Measurements from ENCODE around the gene HS1BP3. TPM values are rescaled to one million over a fixed set of nuclear protein-coding genes. Genes with fewer than 3 reads are reported as not detected.

HS1BP3 gene
- total and polyA plus RNA-seq, 2 of the 4 experiments (the other 2 are of a cell fraction): 9.0 to 14.8 TPM

- no peak overlapping the region for H4K8ac ChIP-seq (ENCODE audit: low read depth in 2 of 2, low read length in 2 of 2)
- no peak overlapping the region for H4K5ac ChIP-seq (ENCODE audit: low read depth, low read length)
- TF ChIP-seq ELK1 (IDR thresholded peaks at IDR 0.05; ENCODE audit: borderline replicate concordance, low read depth, low read length) (no peak), SMC3 (IDR thresholded peaks at IDR 0.05; ENCODE audit: low read depth, low read length) (no peak), MAFK (IDR thresholded peaks at IDR 0.05; ENCODE audit: low read depth, low read length) (no peak), MAZ (IDR thresholded peaks at IDR 0.05; ENCODE audit: borderline replicate concordance, low read depth, low read length) (no peak), FOS (IDR thresholded peaks at IDR 0.05; ENCODE audit: low read depth, low read length) (no peak), RCOR1 (IDR thresholded peaks at IDR 0.05; ENCODE audit: insufficient replicate concordance, low read length) (no peak), CTCF (conservative IDR thresholded peaks at IDR 0.05; ENCODE audit: low read depth, low read length) (no peak), USF2 (IDR thresholded peaks at IDR 0.05; ENCODE audit: low read depth, low read length) (no peak), NFE2L2 (IDR thresholded peaks at IDR 0.05; ENCODE audit: low read depth, low read length) (no peak), RFX5 (IDR thresholded peaks at IDR 0.05; ENCODE audit: low read depth, low read length) (no peak), MXI1 (IDR thresholded peaks at IDR 0.05; ENCODE audit: borderline replicate concordance, low read depth, low read length) (no peak), POLR2A (IDR thresholded peaks at IDR 0.05; ENCODE audit: low read depth, low read length) (no peak), CEBPB (IDR thresholded peaks at IDR 0.05; ENCODE audit: low read depth, low read length) (no peak), CHD1 (IDR thresholded peaks at IDR 0.05; ENCODE audit: low read depth, low read length) (no peak), BHLHE40 (IDR thresholded peaks at IDR 0.05; ENCODE audit: low read depth, low read length) (no peak), RAD21 (IDR thresholded peaks at IDR 0.05; ENCODE audit: low read length) (no peak)
- H3K79me1 ChIP-seq (ENCODE audit: low read depth in 1 of 2, low read length in 2 of 2): no peaks in the 10 kb centered on the region
- H3K14ac ChIP-seq (replicated peaks; ENCODE audit: low read depth, low read length): no peak overlapping the region
- intact Hi-C loops (cut with micrococcal nuclease) (no loop called here), in situ Hi-C loops (cut with MboI; ENCODE audit: low sequenced_read_pairs) (loop anchor here (25.0 kb wide), 1 partner anchor 1106 kb away; no protein-coding TSS in a partner anchor), dilution Hi-C loops (cut with HindIII; ENCODE audit: low sequenced_read_pairs, unreplicated experiment) (no loop called here)
- H3K23ac ChIP-seq (ENCODE audit: low read depth, low read length): no peak overlapping the region
- H2BK120ac ChIP-seq (ENCODE audit: low read depth, low read length): no peak overlapping the region
- no peak overlapping the region for H2BK20ac ChIP-seq (ENCODE audit: low read depth, low read length)
- H3K56ac ChIP-seq (ENCODE audit: extremely low read depth, insufficient read depth, low read length): no peak overlapping the region
- H3K4ac ChIP-seq (ENCODE audit: low read depth, low read length): no peak overlapping the region
- peaks cover 41% of the 10 kb centered on the region for H3K27me3 ChIP-seq (ENCODE audit: control insufficient read depth, insufficient read depth, low read length)
- no peak overlapping the region for H2AK9ac ChIP-seq (replicated peaks; ENCODE audit: low read depth, low read length, poor library complexity)
- H3K9ac ChIP-seq (ENCODE audit: low read depth, low read length): no peak overlapping the region
- no peaks in the 10 kb centered on the region for H3K9me3 ChIP-seq (ENCODE audit: control insufficient read depth, insufficient read depth, low read length)
- ATAC-seq (ENCODE audit: low read depth): no peak
- no peaks in the 10 kb centered on the region; the same call in 1 of the 2 replicates for H3K9me1 ChIP-seq (ENCODE audit: insufficient read depth, low read length)
- POLR2A ChIA-PET (ENCODE audit: unreplicated experiment): no interaction called here
- H3K27ac ChIP-seq (ENCODE audit: insufficient read depth, low read length): no peak overlapping the region
- 80% methylated on average over 1 of the region's 7 CpGs; no CpG with 5 or more reads in 1 of the 2 experiments for WGBS, 2 experiments (ENCODE audit: extremely low coverage in 2 of 2, insufficient read length in 1 of 2)
- no peak overlapping the region for H3K4me2 ChIP-seq (ENCODE audit: low read depth, low read length)
- no peak overlapping the region for H2BK15ac ChIP-seq (ENCODE audit: low read depth, low read length)
- H3K18ac ChIP-seq (ENCODE audit: low read depth, low read length): no peak overlapping the region
- no peak overlapping the region for H4K91ac ChIP-seq (ENCODE audit: insufficient read depth, low read depth, low read length)
- no peaks in the 10 kb centered on the region for H4K20me1 ChIP-seq (ENCODE audit: insufficient read depth, low read length)
- peaks cover 4% of the 10 kb centered on the region for H3K4me1 ChIP-seq (ENCODE audit: control insufficient read depth, insufficient read depth, low read length)
- no peak overlapping the region for H3K4me3 ChIP-seq (ENCODE audit: insufficient read depth, low read depth, low read length)
- no peak overlapping the region for H2AFZ ChIP-seq (replicated peaks; ENCODE audit: low read length, poor library complexity)
- CTCF ChIA-PET: interaction anchor here (1.2 to 1.4 kb wide), 2 partner anchors 14 to 307 kb away, joined by 4 read pairs; no protein-coding TSS in a partner anchor
- H2AK5ac ChIP-seq (ENCODE audit: low read depth, low read length): no peak overlapping the region
- H2BK5ac ChIP-seq (ENCODE audit: low read depth, low read length, poor library complexity, severe bottlenecking): no peak overlapping the region
- H3K36me3 ChIP-seq (ENCODE audit: control insufficient read depth, insufficient read depth, low read length): no peaks in the 10 kb centered on the region
- no TSS peak for BruUV-seq (replicated peaks)
- DNase-seq: no peak
Measured at GRCh38 chr2:20656561-20656960, 5.7 kb upstream of the HS1BP3 start.
